Bone marrow (tissue), 2 donors: ENCODE measurements around the gene RNPS1.
A peak's percentile ranks its signal among the peaks of the same experiment; 100 is the strongest.

Experiments
- DNase-seq, 2 donors: peaks; one replicate each; lab custom pipeline; 2025; lab: John Stamatoyannopoulos, UW

Gene RNPS1

GRCh38 chr16:2267913-2268666 lies at the start of gene RNPS1:
Gene RNPS1, minus strand, starts transcription at chr16:2268126. Its CDS starts 3,483 bp downstream, at chr16:2264643.
- peak; percentile 93 to 97 for DNase-seq

GRCh38 chr16:2317231-2318020 lies 49.5 kb upstream of the RNPS1 start:
- DNase-seq, result no peak

- DNase-seq, result no peak
These were observed 40.4 kb upstream of the RNPS1 start for GRCh38 chr16:2308089-2308962.

- DNase-seq, result no peak
These were observed 31.9 kb upstream of the RNPS1 start for GRCh38 chr16:2299915-2300192.

- DNase-seq, result no peak
These were observed 31.4 kb upstream of the RNPS1 start for GRCh38 chr16:2299121-2299914.

- no peak for DNase-seq
These were observed 30.7 kb upstream of the RNPS1 start for GRCh38 chr16:2298621-2299020.

GRCh38 chr16:2297506-2297860 lies 29.6 kb upstream of the RNPS1 start:
- DNase-seq, result no peak

GRCh38 chr16:2296661-2297505 lies 29.0 kb upstream of the RNPS1 start:
- no peak for DNase-seq

GRCh38 chr16:2295056-2295798 lies 27.3 kb upstream of the RNPS1 start:
- DNase-seq, result no peak

- DNase-seq, result no peak
These were observed 24.3 kb upstream of the RNPS1 start for GRCh38 chr16:2292221-2292620.

GRCh38 chr16:2289282-2289681 lies 21.4 kb upstream of the RNPS1 start:
- DNase-seq, result no peak

- peak in 1 of 2 donors; percentile 81 for DNase-seq
These were observed 20.8 kb upstream of the RNPS1 start for GRCh38 chr16:2288726-2289125.

- no peak for DNase-seq
These were observed 20.1 kb upstream of the RNPS1 start for GRCh38 chr16:2287916-2288547.

GRCh38 chr16:2286550-2286949 lies 18.6 kb upstream of the RNPS1 start:
- DNase-seq, result no peak

- no peak for DNase-seq
These were observed 17.8 kb upstream of the RNPS1 start for GRCh38 chr16:2285731-2286191.

- DNase-seq, result no peak
These were observed 17.1 kb upstream of the RNPS1 start for GRCh38 chr16:2284797-2285576.

- DNase-seq, result no peak
These were observed 16.3 kb upstream of the RNPS1 start for GRCh38 chr16:2284001-2284770.
